ENCODE measurements around the gene PHKA2. TPM values are rescaled to one million over a fixed set of nuclear protein-coding genes. Genes with fewer than 3 reads are reported as not detected.

The PHKA2 gene
- total RNA-seq, 1 experiment from 2014 or later, result 24.6 TPM

DNA sequence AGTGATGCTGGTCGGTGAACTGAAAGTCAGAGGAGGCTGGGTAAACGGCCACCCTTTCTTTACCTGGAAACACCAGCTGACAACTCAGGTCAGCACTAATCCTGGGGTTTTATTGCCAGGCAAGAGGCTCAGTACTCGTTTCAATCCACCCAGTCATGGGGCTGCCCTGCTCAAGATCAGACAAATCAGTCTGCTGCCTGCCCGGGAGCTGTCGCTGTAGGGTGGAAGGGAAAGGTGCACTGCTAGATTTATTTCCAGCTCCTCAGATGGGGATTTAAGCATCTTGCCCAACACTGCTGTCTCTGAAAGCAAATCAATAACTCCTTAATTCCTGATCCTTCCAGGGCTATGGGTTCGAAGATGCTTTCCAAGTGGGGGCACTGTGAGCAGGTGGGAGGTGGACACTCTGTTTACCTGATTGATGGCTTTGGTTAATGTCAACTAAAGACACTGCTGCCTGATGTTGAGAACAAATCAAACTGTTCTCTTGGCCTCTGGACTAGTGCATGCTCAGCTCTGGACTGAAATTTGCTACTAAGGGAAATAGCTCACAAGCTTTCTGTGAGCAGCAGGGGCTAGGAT lies 59.3 kb downstream of the PHKA2 start:
- H3K27me3 ChIP-seq (ENCODE audit: low read length), result no peaks in the 10 kb centered on the region
- ATAC-seq (no peak), DNase-seq (no peak)
- no peak overlapping the region for H3K4me3 ChIP-seq (ENCODE audit: low read length)
- no peak overlapping the region for H3K27ac ChIP-seq (ENCODE audit: low read length)
- H3K9me3 ChIP-seq (ENCODE audit: low read length), result no peaks in the 10 kb centered on the region
- no peak overlapping the region for H2AFZ ChIP-seq (ENCODE audit: low read length)
- no peak overlapping the region for H3K4me2 ChIP-seq (ENCODE audit: low read length)
- ChIA-PET POLR2A (ENCODE audit: unreplicated experiment) (no interaction called here), CTCF (no interaction called here)
- H3F3A ChIP-seq (ENCODE audit: low read length, unreplicated experiment), result no peaks in the 10 kb centered on the region
- no peak for TF ChIP-seq EZH2 (IDR thresholded peaks at IDR 0.05; ENCODE audit: low read length, unreplicated experiment)
- TF ChIP-seq, protein P1, sequence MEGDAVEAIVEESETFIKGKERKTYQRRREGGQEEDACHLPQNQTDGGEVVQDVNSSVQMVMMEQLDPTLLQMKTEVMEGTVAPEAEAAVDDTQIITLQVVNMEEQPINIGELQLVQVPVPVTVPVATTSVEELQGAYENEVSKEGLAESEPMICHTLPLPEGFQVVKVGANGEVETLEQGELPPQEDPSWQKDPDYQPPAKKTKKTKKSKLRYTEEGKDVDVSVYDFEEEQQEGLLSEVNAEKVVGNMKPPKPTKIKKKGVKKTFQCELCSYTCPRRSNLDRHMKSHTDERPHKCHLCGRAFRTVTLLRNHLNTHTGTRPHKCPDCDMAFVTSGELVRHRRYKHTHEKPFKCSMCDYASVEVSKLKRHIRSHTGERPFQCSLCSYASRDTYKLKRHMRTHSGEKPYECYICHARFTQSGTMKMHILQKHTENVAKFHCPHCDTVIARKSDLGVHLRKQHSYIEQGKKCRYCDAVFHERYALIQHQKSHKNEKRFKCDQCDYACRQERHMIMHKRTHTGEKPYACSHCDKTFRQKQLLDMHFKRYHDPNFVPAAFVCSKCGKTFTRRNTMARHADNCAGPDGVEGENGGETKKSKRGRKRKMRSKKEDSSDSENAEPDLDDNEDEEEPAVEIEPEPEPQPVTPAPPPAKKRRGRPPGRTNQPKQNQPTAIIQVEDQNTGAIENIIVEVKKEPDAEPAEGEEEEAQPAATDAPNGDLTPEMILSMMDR (conservative IDR thresholded peaks at IDR 0.05; ENCODE audit: low read depth, low read length), result no peak
- TF ChIP-seq EZH2phosphoT487 (IDR thresholded peaks at IDR 0.05; ENCODE audit: borderline replicate concordance, low read length), result no peak
- H3K36me3 ChIP-seq (ENCODE audit: low read depth, low read length), result no peaks in the 10 kb centered on the region; the same call in none of the 2 replicates
- H3K9ac ChIP-seq (ENCODE audit: low read length), result no peak overlapping the region
- H3K4me1 ChIP-seq (ENCODE audit: insufficient read depth, low read length), result no peaks in the 10 kb centered on the region
- no peaks in the 10 kb centered on the region for H3K79me2 ChIP-seq (ENCODE audit: low read length)
- BruUV-seq (replicated peaks), result no TSS peak
- no peaks in the 10 kb centered on the region for H3K9me2 ChIP-seq (replicated peaks; ENCODE audit: low read length)
- intact Hi-C loops (cut with micrococcal nuclease), result no loop called here
- H4K20me1 ChIP-seq (ENCODE audit: low read length), result no peaks in the 10 kb centered on the region

DNA sequence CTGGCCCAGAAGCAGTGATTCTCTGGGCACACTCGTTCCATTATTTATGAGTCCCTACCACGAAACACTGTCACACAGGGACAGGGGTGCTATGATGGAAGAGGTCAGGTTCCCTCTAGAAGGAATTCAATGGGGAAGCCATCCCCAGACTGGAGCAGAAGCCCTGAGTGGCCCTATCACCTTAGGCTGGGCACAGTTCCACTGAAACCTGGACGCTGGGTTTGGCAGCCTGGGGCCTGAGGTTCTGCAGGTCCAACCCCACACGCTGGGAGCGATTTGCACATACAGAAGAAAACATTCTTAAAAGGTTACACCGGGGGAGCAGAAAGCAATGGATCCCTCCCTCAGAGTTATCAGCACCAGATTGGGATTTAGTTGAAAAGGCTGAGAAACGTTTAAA lies 63.3 kb downstream of the PHKA2 start:
- H3K79me2 ChIP-seq (ENCODE audit: low read length), result no peaks in the 10 kb centered on the region
- ChIA-PET CTCF (no interaction called here), POLR2A (ENCODE audit: unreplicated experiment) (no interaction called here)
- H3K4me1 ChIP-seq (ENCODE audit: insufficient read depth, low read length), result no peaks in the 10 kb centered on the region
- no peaks in the 10 kb centered on the region for H3F3A ChIP-seq (ENCODE audit: low read length, unreplicated experiment)
- no peak overlapping the region for H3K4me2 ChIP-seq (ENCODE audit: low read length)
- peaks cover 20% of the 10 kb centered on the region for H3K36me3 ChIP-seq (ENCODE audit: low read depth, low read length)
- H3K27ac ChIP-seq (ENCODE audit: low read length), result no peak overlapping the region
- TF ChIP-seq EZH2 (IDR thresholded peaks at IDR 0.05; ENCODE audit: low read length, unreplicated experiment) (no peak), EZH2phosphoT487 (IDR thresholded peaks at IDR 0.05; ENCODE audit: borderline replicate concordance, low read length) (no peak)
- TF ChIP-seq, protein P1 (conservative IDR thresholded peaks at IDR 0.05; ENCODE audit: low read depth, low read length), result no peak
- intact Hi-C loops (cut with micrococcal nuclease), result no loop called here
- H4K20me1 ChIP-seq (ENCODE audit: low read length), result no peaks in the 10 kb centered on the region
- DNase-seq (no peak), ATAC-seq (no peak)
- H2AFZ ChIP-seq (ENCODE audit: low read length), result no peak overlapping the region
- no peaks in the 10 kb centered on the region for H3K27me3 ChIP-seq (ENCODE audit: low read length)
- no peaks in the 10 kb centered on the region for H3K9me2 ChIP-seq (replicated peaks; ENCODE audit: low read length)
- no peak overlapping the region for H3K9ac ChIP-seq (ENCODE audit: low read length)
- no peaks in the 10 kb centered on the region for H3K9me3 ChIP-seq (ENCODE audit: low read length)
- H3K4me3 ChIP-seq (ENCODE audit: low read length), result no peak overlapping the region
- BruUV-seq (replicated peaks), result no TSS peak

GRCh38 chrX:18920079-18920478 lies 63.8 kb downstream of the PHKA2 start:
- Histone ChIP-seq H3K9ac (ENCODE audit: low read length) (no peak overlapping the region), H3K79me2 (ENCODE audit: low read length) (no peaks in the 10 kb centered on the region), H2AFZ (ENCODE audit: low read length) (no peak overlapping the region), H3K4me3 (ENCODE audit: low read length) (no peak overlapping the region), H3K4me1 (ENCODE audit: insufficient read depth, low read length) (no peaks in the 10 kb centered on the region), H3K9me3 (ENCODE audit: low read length) (no peaks in the 10 kb centered on the region), H4K20me1 (ENCODE audit: low read length) (no peaks in the 10 kb centered on the region), H3K27ac (ENCODE audit: low read length) (no peak overlapping the region), H3K36me3 (ENCODE audit: low read depth, low read length) (peaks cover 20% of the 10 kb centered on the region), H3K27me3 (ENCODE audit: low read length) (no peaks in the 10 kb centered on the region), H3K4me2 (ENCODE audit: low read length) (no peak overlapping the region), H3F3A (ENCODE audit: low read length, unreplicated experiment) (no peaks in the 10 kb centered on the region), H3K9me2 (replicated peaks; ENCODE audit: low read length) (no peaks in the 10 kb centered on the region)
- ChIA-PET CTCF (no interaction called here), POLR2A (ENCODE audit: unreplicated experiment) (no interaction called here)
- TF ChIP-seq EZH2 (IDR thresholded peaks at IDR 0.05; ENCODE audit: low read length, unreplicated experiment), result no peak
- no peak for TF ChIP-seq EZH2phosphoT487 (IDR thresholded peaks at IDR 0.05; ENCODE audit: borderline replicate concordance, low read length)
- TF ChIP-seq, protein P1 (conservative IDR thresholded peaks at IDR 0.05; ENCODE audit: low read depth, low read length), result no peak
- DNase-seq (no peak), ATAC-seq (no peak)
- no TSS peak for BruUV-seq (replicated peaks)
- intact Hi-C loops (cut with micrococcal nuclease), result no loop called here

Measured in PC-3 (cell line).